ENCODE results near the gene TMEM181. TPM values are rescaled to one million over a fixed set of nuclear protein-coding genes. Genes with fewer than 3 reads are reported as not detected.

The TMEM181 gene
- polyA plus RNA-seq, 2 of the 4 experiments (the other 2 are of a cell fraction) = 11.6 to 21.1 TPM

DNA sequence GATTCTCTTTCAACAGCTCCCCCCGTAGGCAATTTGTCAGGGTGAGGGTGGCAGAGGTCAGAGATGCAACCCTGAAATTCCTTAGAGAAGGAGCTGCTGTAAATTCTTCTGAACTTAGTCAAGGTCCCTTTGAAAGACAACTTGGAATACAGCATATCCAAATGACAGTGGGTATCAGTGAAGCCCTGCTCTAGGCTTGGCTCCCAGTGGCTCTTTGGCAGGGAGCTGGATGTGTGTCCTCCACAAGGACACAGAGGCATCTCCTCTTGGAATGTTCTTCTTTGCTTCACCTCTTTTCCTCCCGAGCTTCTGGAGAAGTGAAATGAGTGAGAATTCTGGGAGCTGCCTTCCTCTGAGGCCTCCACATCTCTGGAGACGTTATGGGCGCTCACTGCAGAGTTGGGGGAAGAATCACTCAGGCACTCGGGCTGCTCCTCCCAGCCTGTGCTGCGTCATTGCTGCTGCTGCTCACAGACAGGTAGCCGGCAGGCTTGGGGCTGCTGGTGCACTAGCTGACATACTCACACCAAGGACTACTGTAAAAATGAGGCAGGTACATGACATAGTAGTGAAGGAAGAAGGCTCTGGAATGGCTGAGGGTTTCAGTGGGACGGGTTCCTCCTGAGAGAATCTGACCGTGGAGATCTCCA lies 50.6 kb downstream of the TMEM181 start:
- WGBS (ENCODE audit: missing lambda C conversion rate) = 77% methylated on average over 9 of the region's 9 CpGs
- DNase-seq (ENCODE audit: low read depth in 1 of 2, low spot score in 1 of 2) (no peak), FAIRE-seq (no peak), ATAC-seq (no peak)
- no peak overlapping the region for H3K27ac ChIP-seq
- H3K4me3 ChIP-seq = no peak overlapping the region
- H3K4me2 ChIP-seq = no peak overlapping the region
- ChIA-PET POLR2A (no interaction called here), CTCF (interaction anchor here (1.1 to 1.2 kb wide), 2 partner anchors 10 to 389 kb away, joined by 3 to 4 read pairs; no protein-coding TSS in a partner anchor)
- H3K4me1 ChIP-seq = no peaks in the 10 kb centered on the region
- no peak for TF ChIP-seq HDAC2 (IDR thresholded peaks at IDR 0.05)
- TF ChIP-seq RAD21 (conservative IDR thresholded peaks at IDR 0.05 in 1 of 2, IDR thresholded peaks at IDR 0.05 in 1 of 2) = no peak
- TF ChIP-seq, protein P1, sequence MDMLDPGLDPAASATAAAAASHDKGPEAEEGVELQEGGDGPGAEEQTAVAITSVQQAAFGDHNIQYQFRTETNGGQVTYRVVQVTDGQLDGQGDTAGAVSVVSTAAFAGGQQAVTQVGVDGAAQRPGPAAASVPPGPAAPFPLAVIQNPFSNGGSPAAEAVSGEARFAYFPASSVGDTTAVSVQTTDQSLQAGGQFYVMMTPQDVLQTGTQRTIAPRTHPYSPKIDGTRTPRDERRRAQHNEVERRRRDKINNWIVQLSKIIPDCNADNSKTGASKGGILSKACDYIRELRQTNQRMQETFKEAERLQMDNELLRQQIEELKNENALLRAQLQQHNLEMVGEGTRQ (IDR thresholded peaks at IDR 0.05) = no peak
- TF ChIP-seq, protein P2, sequence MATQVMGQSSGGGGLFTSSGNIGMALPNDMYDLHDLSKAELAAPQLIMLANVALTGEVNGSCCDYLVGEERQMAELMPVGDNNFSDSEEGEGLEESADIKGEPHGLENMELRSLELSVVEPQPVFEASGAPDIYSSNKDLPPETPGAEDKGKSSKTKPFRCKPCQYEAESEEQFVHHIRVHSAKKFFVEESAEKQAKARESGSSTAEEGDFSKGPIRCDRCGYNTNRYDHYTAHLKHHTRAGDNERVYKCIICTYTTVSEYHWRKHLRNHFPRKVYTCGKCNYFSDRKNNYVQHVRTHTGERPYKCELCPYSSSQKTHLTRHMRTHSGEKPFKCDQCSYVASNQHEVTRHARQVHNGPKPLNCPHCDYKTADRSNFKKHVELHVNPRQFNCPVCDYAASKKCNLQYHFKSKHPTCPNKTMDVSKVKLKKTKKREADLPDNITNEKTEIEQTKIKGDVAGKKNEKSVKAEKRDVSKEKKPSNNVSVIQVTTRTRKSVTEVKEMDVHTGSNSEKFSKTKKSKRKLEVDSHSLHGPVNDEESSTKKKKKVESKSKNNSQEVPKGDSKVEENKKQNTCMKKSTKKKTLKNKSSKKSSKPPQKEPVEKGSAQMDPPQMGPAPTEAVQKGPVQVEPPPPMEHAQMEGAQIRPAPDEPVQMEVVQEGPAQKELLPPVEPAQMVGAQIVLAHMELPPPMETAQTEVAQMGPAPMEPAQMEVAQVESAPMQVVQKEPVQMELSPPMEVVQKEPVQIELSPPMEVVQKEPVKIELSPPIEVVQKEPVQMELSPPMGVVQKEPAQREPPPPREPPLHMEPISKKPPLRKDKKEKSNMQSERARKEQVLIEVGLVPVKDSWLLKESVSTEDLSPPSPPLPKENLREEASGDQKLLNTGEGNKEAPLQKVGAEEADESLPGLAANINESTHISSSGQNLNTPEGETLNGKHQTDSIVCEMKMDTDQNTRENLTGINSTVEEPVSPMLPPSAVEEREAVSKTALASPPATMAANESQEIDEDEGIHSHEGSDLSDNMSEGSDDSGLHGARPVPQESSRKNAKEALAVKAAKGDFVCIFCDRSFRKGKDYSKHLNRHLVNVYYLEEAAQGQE (IDR thresholded peaks at IDR 0.05) = no peak
- no peak for TF ChIP-seq TFCP2L1 (CRISPR knock-in tag; IDR thresholded peaks at IDR 0.05)
- TF ChIP-seq FOSL2 (IDR thresholded peaks at IDR 0.05) = no peak
- no peak for TF ChIP-seq FOSL2 (CRISPR knock-in tag; IDR thresholded peaks at IDR 0.05)
- TF ChIP-seq POLR2AphosphoS2 (conservative IDR thresholded peaks at IDR 0.05; ENCODE audit: low read length) = no peak
- TF ChIP-seq, protein P3, sequence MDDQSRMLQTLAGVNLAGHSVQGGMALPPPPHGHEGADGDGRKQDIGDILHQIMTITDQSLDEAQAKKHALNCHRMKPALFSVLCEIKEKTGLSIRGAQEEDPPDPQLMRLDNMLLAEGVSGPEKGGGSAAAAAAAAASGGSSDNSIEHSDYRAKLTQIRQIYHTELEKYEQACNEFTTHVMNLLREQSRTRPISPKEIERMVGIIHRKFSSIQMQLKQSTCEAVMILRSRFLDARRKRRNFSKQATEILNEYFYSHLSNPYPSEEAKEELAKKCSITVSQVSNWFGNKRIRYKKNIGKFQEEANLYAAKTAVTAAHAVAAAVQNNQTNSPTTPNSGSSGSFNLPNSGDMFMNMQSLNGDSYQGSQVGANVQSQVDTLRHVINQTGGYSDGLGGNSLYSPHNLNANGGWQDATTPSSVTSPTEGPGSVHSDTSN (IDR thresholded peaks at IDR 0.05) = no peak
- TF ChIP-seq BHLHE40 (IDR thresholded peaks at IDR 0.05; ENCODE audit: low read depth, low read length) = no peak
- TF ChIP-seq, protein P4, sequence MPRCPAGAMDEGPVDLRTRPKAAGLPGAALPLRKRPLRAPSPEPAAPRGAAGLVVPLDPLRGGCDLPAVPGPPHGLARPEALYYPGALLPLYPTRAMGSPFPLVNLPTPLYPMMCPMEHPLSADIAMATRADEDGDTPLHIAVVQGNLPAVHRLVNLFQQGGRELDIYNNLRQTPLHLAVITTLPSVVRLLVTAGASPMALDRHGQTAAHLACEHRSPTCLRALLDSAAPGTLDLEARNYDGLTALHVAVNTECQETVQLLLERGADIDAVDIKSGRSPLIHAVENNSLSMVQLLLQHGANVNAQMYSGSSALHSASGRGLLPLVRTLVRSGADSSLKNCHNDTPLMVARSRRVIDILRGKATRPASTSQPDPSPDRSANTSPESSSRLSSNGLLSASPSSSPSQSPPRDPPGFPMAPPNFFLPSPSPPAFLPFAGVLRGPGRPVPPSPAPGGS (IDR thresholded peaks at IDR 0.05) = no peak
- no peak for TF ChIP-seq MAZ (IDR thresholded peaks at IDR 0.05; ENCODE audit: borderline replicate concordance, low read depth, low read length)
- TF ChIP-seq, protein P5, sequence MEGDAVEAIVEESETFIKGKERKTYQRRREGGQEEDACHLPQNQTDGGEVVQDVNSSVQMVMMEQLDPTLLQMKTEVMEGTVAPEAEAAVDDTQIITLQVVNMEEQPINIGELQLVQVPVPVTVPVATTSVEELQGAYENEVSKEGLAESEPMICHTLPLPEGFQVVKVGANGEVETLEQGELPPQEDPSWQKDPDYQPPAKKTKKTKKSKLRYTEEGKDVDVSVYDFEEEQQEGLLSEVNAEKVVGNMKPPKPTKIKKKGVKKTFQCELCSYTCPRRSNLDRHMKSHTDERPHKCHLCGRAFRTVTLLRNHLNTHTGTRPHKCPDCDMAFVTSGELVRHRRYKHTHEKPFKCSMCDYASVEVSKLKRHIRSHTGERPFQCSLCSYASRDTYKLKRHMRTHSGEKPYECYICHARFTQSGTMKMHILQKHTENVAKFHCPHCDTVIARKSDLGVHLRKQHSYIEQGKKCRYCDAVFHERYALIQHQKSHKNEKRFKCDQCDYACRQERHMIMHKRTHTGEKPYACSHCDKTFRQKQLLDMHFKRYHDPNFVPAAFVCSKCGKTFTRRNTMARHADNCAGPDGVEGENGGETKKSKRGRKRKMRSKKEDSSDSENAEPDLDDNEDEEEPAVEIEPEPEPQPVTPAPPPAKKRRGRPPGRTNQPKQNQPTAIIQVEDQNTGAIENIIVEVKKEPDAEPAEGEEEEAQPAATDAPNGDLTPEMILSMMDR (IDR thresholded peaks at IDR 0.05) = no peak
- TF ChIP-seq RCOR1 (IDR thresholded peaks at IDR 0.05; ENCODE audit: low read depth, low read length) = no peak
- H3K9me3 ChIP-seq = no peaks in the 10 kb centered on the region

DNA sequence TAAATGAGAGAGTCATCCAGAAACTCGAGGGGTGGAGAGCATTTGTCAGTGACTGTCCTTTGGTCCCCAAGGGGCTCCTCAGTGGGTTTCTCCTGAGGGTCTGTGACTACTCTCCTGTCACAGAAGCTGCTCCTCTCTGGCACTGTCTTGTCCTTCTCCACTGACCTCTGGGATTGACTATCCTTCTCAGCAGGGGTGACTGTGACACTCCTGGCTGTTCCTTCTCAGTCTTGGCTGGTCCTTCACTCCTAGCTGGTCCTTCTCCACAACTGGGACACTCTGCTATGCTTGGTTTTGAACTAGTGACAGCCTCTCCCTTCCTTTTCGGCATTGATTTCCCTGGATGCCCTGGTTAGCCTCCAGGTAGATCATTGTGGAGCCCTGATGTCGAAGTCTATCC lies 51.1 kb downstream of the TMEM181 start:
- H3K4me2 ChIP-seq = no peak overlapping the region
- no peak for DNase-seq (ENCODE audit: low read depth in 1 of 2, low spot score in 1 of 2)
- no peak for FAIRE-seq
- CTCF ChIA-PET = interaction anchor here (1.1 to 1.2 kb wide), 2 partner anchors 9 to 390 kb away, joined by 3 to 4 read pairs; no protein-coding TSS in a partner anchor
- no peaks in the 10 kb centered on the region for H3K9me3 ChIP-seq
- no peak overlapping the region for H3K4me3 ChIP-seq
- H3K27ac ChIP-seq = no peak overlapping the region
- WGBS (ENCODE audit: missing lambda C conversion rate) = 91% methylated on average over 3 of the region's 3 CpGs
- ATAC-seq = no peak
- TF ChIP-seq, protein P1 (IDR thresholded peaks at IDR 0.05) = no peak
- TF ChIP-seq ZC3H11A (IDR thresholded peaks at IDR 0.05) = no peak
- no peak for TF ChIP-seq CHD4 (IDR thresholded peaks at IDR 0.05; ENCODE audit: borderline replicate concordance)
- TF ChIP-seq KDM5A (IDR thresholded peaks at IDR 0.05) = no peak
- POLR2A ChIA-PET = no interaction called here
- H3K4me1 ChIP-seq = no peaks in the 10 kb centered on the region
